HG03565 (cell line): ENCODE measurements around the gene VCAM1.

ENCODE experiments used
- ATAC-seq: cut with Tn5 transposase; IDR thresholded peaks from one replicate; pipeline ENCODE4 v1.9.1; 2021; ENCODE audit warnings: mild to moderate bottlenecking, moderate library complexity; ENCODE audit not compliant: unreplicated experiment

Gene VCAM1

GRCh38 chr1:100721526-100722207 lies 2.1 kb downstream of the VCAM1 start:
- ATAC-seq: no peak

- ATAC-seq: no peak
Observed at GRCh38 chr1:100722221-100722620, 2.7 kb downstream of the VCAM1 start.

DNA sequence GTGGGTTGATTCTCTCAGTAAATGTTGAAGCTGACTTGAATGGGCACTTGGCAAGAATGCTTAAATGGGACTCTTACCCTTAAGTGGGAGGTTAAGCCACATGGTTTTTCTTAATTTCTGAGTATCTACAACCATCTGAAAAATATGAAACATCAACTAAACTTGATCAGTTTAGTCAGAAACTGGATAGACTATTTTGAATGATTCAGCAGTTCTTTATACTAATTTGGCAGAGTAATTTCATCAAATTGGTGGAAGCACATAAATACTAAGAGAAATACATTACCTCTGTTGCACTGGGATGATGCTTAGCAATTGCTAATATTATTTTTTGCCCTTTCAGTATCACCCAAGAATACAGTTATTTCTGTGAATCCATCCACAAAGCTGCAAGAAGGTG lies 4.7 kb downstream of the VCAM1 start:
- ATAC-seq: no peak

GRCh38 chr1:100730130-100730529 lies 10.6 kb downstream of the VCAM1 start:
- no peak for ATAC-seq

DNA sequence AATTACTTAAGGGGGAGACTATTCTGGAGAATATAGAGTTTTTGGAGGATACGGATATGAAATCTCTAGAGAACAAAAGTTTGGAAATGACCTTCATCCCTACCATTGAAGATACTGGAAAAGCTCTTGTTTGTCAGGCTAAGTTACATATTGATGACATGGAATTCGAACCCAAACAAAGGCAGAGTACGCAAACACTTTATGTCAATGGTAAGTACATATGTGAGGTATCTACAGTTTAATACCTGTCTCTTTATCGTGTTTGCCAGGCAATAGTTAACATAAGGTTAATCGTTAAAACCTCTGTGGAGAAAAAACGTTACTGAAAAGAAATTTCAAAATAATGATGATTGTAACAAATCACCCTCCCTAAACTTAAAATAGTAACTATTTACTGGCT lies 11.8 kb downstream of the VCAM1 start:
- ATAC-seq: no peak

GRCh38 chr1:100731758-100732157 lies 12.2 kb downstream of the VCAM1 start:
- no peak for ATAC-seq

DNA sequence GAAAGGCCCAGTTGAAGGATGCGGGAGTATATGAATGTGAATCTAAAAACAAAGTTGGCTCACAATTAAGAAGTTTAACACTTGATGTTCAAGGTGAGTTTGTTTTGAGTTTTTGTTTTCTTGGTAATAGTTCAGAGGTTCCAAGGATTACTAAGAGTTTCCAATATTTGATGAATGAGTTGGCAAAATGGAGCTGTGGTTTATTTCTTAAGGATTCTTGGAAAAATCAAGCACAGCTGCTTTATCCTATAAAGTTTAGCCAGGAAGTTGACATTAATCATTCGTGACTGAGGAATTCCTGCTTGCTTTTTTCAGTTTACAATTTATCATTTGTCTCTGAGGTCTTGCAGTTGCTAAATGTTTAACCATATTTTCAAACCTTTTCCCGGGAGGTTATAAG lies 15.1 kb downstream of the VCAM1 start:
- no peak for ATAC-seq

DNA sequence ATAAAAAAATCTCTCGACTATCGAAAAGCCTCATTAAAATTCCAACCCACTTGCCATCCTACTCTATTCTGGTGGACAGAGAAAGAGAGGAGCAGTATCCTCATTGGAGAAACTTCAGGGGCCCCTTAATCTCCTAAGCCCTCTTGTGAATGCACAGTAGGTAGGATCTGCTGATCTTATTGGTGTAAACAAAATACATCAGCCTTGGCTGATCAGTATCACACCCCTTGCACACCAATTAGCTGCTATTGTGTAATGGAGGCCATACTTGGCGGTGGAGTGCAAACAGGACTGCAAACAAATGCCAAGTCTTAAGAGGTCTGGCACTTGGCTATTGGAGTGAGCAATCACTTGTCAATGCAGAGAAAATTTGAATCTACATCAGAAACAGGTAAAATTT lies 15.7 kb downstream of the VCAM1 start:
- ATAC-seq: no peak

DNA sequence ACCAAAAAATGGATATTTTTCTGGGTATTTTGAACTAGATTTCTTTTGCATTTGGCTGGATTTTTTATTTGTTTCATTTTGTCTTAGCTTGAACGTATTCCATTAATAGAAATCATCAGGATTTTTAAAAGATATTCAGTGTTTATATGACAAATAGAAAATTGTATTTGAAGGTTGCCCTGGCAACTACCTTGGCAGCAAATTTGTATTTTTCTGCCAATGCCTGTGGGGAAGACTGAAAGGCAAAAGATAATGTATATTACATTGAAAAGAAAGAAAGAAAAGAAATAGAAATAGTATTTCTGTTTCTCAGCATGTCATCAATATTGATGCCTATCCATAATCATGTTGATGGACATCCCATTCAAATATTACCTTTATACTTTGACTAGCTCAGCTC lies 16.8 kb downstream of the VCAM1 start:
- ATAC-seq: no peak

- no peak for ATAC-seq
Observed at GRCh38 chr1:100736746-100737145, 17.2 kb downstream of the VCAM1 start.

DNA sequence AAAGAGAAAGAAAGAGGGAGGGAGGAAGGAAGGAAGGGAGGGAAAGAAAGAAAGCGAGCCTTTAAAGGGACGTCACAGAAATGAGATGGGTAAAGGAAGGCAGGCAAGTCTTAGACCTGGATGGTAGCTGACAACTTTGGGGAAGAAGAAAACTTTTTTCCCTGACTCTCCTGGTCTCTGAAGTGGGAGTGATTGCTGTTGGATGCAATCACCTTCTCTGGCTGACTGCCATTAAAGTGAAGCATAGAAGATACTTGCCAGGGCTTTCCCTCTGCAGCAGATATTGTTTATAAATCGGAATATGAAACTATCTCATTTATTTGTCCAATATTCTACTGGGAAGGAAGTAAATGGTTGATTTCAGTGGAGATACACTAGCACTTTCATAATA lies 27.0 kb downstream of the VCAM1 start:
- no peak for ATAC-seq

GRCh38 chr1:100747771-100748170 lies 28.2 kb downstream of the VCAM1 start:
- ATAC-seq: no peak

DNA sequence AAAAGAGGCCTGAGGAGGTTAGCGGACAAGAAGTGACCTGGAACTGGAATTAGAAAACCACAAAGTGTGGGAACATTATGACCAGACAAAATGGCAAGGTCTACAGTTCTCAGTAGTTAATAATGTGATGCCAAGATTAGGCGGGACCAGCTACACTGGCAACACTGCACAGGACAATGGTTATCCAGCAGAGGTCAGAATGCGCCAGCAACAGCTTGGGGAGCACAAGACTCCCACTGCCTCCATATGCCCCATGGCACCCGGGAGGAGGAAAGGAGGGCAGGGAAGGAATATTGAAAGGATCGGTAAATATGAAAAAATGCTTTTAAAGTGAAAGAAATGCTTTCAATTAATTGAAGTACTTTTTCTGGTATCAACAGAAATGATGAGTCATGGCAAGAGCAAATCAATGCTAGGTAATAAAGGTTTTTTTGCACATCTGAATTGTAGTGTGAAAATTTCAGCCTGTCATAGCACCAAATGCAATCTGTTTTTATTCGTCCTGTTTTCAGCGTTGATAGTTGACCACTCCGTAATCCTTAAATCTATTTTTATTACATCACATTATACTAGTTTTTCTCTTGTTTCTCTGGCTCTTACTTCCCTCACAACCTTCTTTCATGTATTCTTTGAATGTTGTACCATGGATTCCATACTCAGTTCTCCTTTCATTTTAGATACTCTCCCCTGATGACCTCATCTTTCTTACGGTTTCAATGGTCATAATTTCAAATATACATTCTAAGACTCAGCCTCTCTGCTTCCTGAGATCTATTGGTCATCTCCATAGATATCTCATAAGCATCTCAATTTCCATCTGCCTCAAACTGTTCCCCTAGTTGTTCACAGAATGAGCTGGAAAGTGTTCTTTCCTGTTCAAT lies 30.7 kb downstream of the VCAM1 start:
- no peak for ATAC-seq

DNA sequence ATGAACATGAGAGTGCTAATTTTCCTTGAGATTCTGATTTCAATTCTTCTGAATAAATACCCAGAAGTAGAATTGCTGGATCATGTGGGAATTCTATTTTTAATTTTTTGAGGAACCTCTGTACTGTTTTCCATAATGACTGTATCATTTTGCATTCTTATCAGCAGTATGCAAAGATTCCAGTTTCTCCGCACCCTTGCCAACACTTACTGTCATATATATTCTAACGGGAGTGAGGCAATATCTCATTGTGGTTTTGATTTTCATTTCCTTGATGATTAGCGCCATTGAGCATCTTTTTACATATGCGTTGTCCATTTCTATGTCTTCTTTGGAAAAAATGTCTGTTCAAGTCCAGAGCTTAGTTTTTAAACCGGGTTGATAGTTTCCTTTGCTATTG lies 33.2 kb downstream of the VCAM1 start:
- no peak for ATAC-seq

GRCh38 chr1:100757946-100758345 lies 38.4 kb downstream of the VCAM1 start:
- no peak for ATAC-seq

GRCh38 chr1:100759188-100759587 lies 39.6 kb downstream of the VCAM1 start:
- ATAC-seq: no peak

- ATAC-seq: no peak
Observed at GRCh38 chr1:100760511-100760910, 41.0 kb downstream of the VCAM1 start.

DNA sequence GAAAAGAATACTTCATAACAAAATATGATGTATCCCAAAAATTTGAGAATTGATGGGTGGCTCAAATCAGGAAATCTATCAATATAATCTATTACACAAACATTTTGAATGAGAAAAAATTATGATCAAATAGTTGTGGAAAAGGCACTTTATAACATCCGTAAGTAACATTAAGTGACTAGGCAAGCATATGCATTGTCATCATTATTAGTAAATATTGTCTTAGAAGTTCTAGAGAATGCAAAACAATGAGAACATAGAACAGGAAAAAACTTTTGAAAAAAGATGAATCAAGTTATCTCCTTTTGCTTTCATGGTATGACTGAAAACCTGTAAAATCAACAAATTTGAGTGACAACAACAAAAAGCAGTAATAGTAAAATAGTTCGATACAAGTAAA lies 42.9 kb downstream of the VCAM1 start:
- no peak for ATAC-seq

GRCh38 chr1:100767176-100767890 lies 47.8 kb downstream of the VCAM1 start:
- ATAC-seq: no peak

DNA sequence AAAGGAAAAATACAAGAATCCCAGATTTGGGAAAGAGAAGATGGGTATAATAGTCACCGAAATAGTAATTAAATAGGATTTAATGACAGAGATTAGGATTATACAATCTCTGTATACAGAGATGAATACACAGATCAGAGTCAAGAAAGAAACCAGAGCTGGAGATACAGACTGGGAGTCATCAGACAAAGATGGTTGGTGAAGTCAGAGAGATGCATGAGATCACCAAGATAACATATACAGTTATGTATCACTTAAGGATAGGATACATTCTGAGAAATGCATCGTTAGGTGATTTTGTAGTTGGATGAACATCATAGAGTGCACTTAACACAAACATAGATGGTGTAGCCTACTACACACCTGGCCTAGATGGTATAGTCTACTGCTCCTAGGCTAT lies 49.8 kb downstream of the VCAM1 start:
- no peak for ATAC-seq

DNA sequence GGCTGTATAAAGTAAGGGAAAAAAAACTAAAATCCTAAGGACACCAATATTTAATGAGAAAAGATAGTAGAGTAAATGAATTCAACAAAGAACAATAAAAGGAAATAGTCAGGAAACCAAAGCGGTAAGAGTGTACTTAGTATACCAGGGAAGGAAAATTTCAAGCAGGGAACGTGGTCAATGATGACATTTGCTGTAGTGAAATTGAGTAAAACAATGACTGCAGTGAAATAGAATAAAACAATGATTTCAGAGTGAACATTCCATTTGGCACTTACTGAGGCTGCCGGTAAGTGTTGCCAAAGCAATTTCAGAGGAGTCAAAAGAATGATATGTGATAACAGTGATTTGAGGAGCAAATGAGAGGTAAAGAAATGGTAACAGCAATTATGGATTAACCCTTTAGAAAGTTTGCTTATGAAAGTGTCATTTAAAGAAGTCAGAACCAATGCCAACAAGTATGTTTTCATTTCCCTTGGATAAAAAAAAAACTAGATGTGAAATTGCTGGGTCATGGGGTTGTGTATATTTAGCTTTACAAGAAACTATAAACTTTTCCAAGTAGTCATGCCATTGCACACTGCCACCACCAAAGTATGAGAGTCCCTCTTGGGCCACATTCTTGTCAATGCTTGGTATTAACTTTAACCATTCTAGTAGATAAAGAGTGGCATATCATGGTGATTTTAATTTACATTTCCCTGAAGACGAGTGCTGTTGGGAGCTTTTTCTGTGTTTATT lies 50.5 kb downstream of the VCAM1 start:
- ATAC-seq: no peak
